WTC11 (cell line): ENCODE data around the gene PODXL. TPM values are rescaled to one million over a fixed set of nuclear protein-coding genes. Genes with fewer than 3 reads are reported as not detected.

Source experiments
- ATAC-seq: fragments of 200-7000 bp; cut with Tn5 transposase; 2 replicates; pipeline ENCODE4 v1.10.0; 2021; ENCODE audit warnings: mild to moderate bottlenecking, moderate library complexity
- CTCF ChIA-PET: fragments of 300-600 bp; sonication (Branson Sonifier 250); formaldehyde crosslinking; loops from one replicate; lab custom pipeline; 2021; ENCODE audit warnings: antibody characterized with exemption; lab: Charles Lee
- POLR2A ChIA-PET: fragments of 350-600 bp; sonication (Branson Sonifier 250); formaldehyde crosslinking; loops from one replicate; lab custom pipeline; 2021; ENCODE audit warnings: antibody characterized with exemption; lab: Charles Lee
- DNase-seq: peaks from one replicate; pipeline ENCODE4 v3.0.0; 2021; ENCODE audit warnings: low spot score
- H3K27ac Mint-ChIP-seq: 2 replicates; pipeline ENCODE4 v1.8.0; 2021; ENCODE audit warnings: mixed read lengths
- H3K27me3 Mint-ChIP-seq: 2 replicates; pipeline ENCODE4 v1.8.0; 2021; ENCODE audit warnings: low read depth, mild to moderate bottlenecking, moderate library complexity, mixed read lengths
- H3K36me3 Mint-ChIP-seq: 2 replicates; pipeline ENCODE4 v1.8.0; 2021; ENCODE audit warnings: mixed read lengths
- H3K4me1 Mint-ChIP-seq: 2 replicates; pipeline ENCODE4 v1.8.0; 2022; ENCODE audit warnings: mixed read lengths
- H3K4me3 Mint-ChIP-seq: 2 replicates; pipeline ENCODE4 v1.8.0; 2021; ENCODE audit warnings: mild to moderate bottlenecking, moderate library complexity, mixed read lengths
- H3K9me3 Mint-ChIP-seq: 2 replicates; pipeline ENCODE4 v1.8.0; 2021; ENCODE audit warnings: mixed read lengths
- CBFB ChIP-seq: sonication (generic); formaldehyde crosslinking; IDR thresholded peaks from 2 replicates; pipeline ENCODE4 v1.8.1; 2022; ENCODE audit warnings: mild to moderate bottlenecking, low read depth, missing genetic modification reagents
- EMX1 ChIP-seq: fragments of 250-450 bp; sonication (Bioruptor Pico); IDR thresholded peaks from 2 replicates; pipeline ENCODE4 v1.8.0; 2021; ENCODE audit warnings: mild to moderate bottlenecking
- FOXK1 ChIP-seq: sonication (generic); formaldehyde crosslinking; IDR thresholded peaks from 2 replicates; pipeline ENCODE4 v1.8.0; 2022; ENCODE audit warnings: mild to moderate bottlenecking, moderate library complexity, missing genetic modification reagents
- GABPB1 ChIP-seq: sonication (generic); formaldehyde crosslinking; IDR thresholded peaks from 2 replicates; pipeline ENCODE4 v1.8.1; 2023; ENCODE audit warnings: mild to moderate bottlenecking, missing genetic modification reagents
- GRHL2 ChIP-seq: fragments of 250-450 bp; sonication (Bioruptor Pico); IDR thresholded peaks from 2 replicates; pipeline ENCODE4 v1.8.0; 2022; ENCODE audit warnings: mild to moderate bottlenecking, moderate library complexity; ENCODE audit not compliant: insufficient replicate concordance, severe bottlenecking
- OVOL2 ChIP-seq: fragments of 250-450 bp; sonication (Bioruptor Pico); IDR thresholded peaks from 2 replicates; pipeline ENCODE4 v1.9.0; 2021; ENCODE audit warnings: mild to moderate bottlenecking, borderline replicate concordance
- PRRX2 ChIP-seq: fragments of 250-450 bp; sonication (Bioruptor Pico); IDR thresholded peaks from 2 replicates; pipeline ENCODE4 v1.8.0; 2021; ENCODE audit warnings: mild to moderate bottlenecking
- TP53 ChIP-seq: sonication (generic); formaldehyde crosslinking; IDR thresholded peaks from 2 replicates; pipeline ENCODE4 v1.8.1; 2023; ENCODE audit warnings: mild to moderate bottlenecking, missing genetic modification reagents
- ZBTB21 ChIP-seq: sonication (generic); formaldehyde crosslinking; IDR thresholded peaks from 2 replicates; pipeline ENCODE4 v1.8.1; 2023; ENCODE audit warnings: mild to moderate bottlenecking, missing genetic modification reagents, borderline replicate concordance
- ZNF396 ChIP-seq: fragments of 250-450 bp; sonication (Bioruptor Pico); IDR thresholded peaks from 2 replicates; pipeline ENCODE4 v1.8.0; 2021; ENCODE audit warnings: mild to moderate bottlenecking, moderate library complexity, borderline replicate concordance
- ZNF423 ChIP-seq: fragments of 250-450 bp; sonication (Bioruptor Pico); IDR thresholded peaks from 2 replicates; pipeline ENCODE4 v2.1.2; 2022; ENCODE audit warnings: mild to moderate bottlenecking, moderate library complexity
- total RNA-seq: library from RNA; stranded (reverse); gene quantifications from 3 replicates; pipeline ENCODE4 v1.2.3, GENCODE V29; 2021
- TF ChIP-seq, protein P1 (sequence below): sonication (generic); formaldehyde crosslinking; IDR thresholded peaks from 2 replicates; pipeline ENCODE4 v1.8.0; 2022; ENCODE audit warnings: mild to moderate bottlenecking, missing genetic modification reagents
- TF ChIP-seq, protein P2 (sequence below): sonication (generic); formaldehyde crosslinking; IDR thresholded peaks from 2 replicates; pipeline ENCODE4 v1.8.1; 2023; ENCODE audit warnings: mild to moderate bottlenecking, missing genetic modification reagents, moderate library complexity
- TF ChIP-seq, protein P3 (sequence below): sonication (generic); formaldehyde crosslinking; conservative IDR thresholded peaks from 2 replicates; pipeline ENCODE4 v1.8.1; 2023; ENCODE audit warnings: mild to moderate bottlenecking, low read depth, missing genetic modification reagents, moderate library complexity
- TF ChIP-seq, protein P4 (sequence below): fragments of 250-450 bp; sonication (Bioruptor Pico); IDR thresholded peaks from 2 replicates; pipeline ENCODE4 v1.9.0; 2021; ENCODE audit warnings: moderate library complexity, mild to moderate bottlenecking, inconsistent platforms, borderline replicate concordance
- TF ChIP-seq, protein P5 (sequence below): sonication (generic); formaldehyde crosslinking; IDR thresholded peaks from 2 replicates; pipeline ENCODE4 v1.8.0; 2023; ENCODE audit warnings: mild to moderate bottlenecking, missing genetic modification reagents
- TF ChIP-seq, protein P6 (sequence below): sonication (generic); formaldehyde crosslinking; IDR thresholded peaks from 2 replicates; pipeline ENCODE4 v1.8.0; 2022; ENCODE audit warnings: mild to moderate bottlenecking, missing genetic modification reagents
- TF ChIP-seq, protein P7 (sequence below): sonication (generic); formaldehyde crosslinking; IDR thresholded peaks from 2 replicates; pipeline ENCODE4 v1.8.1; 2022; ENCODE audit warnings: low read depth, missing genetic modification reagents, borderline replicate concordance
- TF ChIP-seq, protein P8 (sequence below): sonication (generic); formaldehyde crosslinking; conservative IDR thresholded peaks from 2 replicates; pipeline ENCODE4 v1.8.1; 2022; ENCODE audit warnings: mild to moderate bottlenecking, missing genetic modification reagents
- TF ChIP-seq, protein P9 (sequence below): sonication (generic); formaldehyde crosslinking; IDR thresholded peaks from 2 replicates; pipeline ENCODE4 v1.8.0; 2022; ENCODE audit warnings: mild to moderate bottlenecking, missing genetic modification reagents

PODXL gene
- total RNA-seq, 1 experiment from 2014 or later = 483 TPM

DNA sequence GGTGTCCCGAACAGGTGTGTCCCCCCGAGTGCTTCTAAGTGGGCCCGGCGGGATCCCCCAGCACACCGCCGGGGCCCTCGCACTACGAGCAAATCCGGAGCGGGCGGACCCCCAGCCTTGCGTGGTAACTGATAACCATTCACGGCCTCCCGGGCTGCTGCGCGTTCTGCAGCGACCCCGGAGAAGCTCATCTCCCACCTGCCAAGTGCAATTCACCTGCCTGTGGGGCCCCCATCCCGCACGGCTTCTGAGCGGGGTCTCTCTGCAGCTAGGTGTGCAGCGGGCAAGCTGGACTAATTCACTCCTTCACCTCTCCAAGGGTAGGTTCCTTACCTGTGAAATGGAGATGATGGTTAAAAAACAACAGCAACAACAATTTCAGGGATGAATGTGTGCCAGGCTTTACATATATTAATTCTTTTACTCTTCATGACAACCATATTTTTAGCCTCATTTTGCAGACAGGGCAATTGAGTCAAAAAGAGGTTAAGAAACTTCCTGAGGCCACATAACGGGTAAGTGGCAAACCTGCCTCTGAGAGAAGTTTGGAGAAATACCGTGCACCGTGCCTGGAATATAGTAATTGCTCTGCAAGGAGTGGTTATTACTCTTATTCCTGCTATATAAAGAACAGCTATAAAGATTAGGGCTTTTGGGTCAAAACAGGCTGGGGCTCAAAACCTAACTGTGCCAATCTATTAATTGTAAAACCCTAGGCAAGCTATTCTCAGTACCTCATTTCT is 652 bp upstream of the PODXL start:
- TF ChIP-seq, protein P1, sequence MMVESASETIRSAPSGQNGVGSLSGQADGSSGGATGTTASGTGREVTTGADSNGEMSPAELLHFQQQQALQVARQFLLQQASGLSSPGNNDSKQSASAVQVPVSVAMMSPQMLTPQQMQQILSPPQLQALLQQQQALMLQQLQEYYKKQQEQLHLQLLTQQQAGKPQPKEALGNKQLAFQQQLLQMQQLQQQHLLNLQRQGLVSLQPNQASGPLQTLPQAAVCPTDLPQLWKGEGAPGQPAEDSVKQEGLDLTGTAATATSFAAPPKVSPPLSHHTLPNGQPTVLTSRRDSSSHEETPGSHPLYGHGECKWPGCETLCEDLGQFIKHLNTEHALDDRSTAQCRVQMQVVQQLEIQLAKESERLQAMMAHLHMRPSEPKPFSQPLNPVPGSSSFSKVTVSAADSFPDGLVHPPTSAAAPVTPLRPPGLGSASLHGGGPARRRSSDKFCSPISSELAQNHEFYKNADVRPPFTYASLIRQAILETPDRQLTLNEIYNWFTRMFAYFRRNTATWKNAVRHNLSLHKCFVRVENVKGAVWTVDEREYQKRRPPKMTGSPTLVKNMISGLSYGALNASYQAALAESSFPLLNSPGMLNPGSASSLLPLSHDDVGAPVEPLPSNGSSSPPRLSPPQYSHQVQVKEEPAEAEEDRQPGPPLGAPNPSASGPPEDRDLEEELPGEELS (CRISPR knock-in tag) = no peak
- TF ChIP-seq TP53 (0 out of 2 replicates have a peak, but pooled peaks have one; percentile 23), GABPB1 (no peak), PRRX2 (CRISPR knock-in tag) (no peak), ZBTB21 (peak; percentile 24; the same call in 1 of the 2 replicates), ZNF396 (no peak), OVOL2 (no peak), CBFB (CRISPR knock-in tag) (no peak), EMX1 (CRISPR knock-in tag) (no peak), ZNF423 (CRISPR knock-in tag) (peak; percentile 65), FOXK1 (no peak), GRHL2 (CRISPR knock-in tag) (no peak)
- TF ChIP-seq, protein P2, sequence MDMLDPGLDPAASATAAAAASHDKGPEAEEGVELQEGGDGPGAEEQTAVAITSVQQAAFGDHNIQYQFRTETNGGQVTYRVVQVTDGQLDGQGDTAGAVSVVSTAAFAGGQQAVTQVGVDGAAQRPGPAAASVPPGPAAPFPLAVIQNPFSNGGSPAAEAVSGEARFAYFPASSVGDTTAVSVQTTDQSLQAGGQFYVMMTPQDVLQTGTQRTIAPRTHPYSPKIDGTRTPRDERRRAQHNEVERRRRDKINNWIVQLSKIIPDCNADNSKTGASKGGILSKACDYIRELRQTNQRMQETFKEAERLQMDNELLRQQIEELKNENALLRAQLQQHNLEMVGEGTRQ (CRISPR knock-in tag) = no peak
- TF ChIP-seq, protein P3, sequence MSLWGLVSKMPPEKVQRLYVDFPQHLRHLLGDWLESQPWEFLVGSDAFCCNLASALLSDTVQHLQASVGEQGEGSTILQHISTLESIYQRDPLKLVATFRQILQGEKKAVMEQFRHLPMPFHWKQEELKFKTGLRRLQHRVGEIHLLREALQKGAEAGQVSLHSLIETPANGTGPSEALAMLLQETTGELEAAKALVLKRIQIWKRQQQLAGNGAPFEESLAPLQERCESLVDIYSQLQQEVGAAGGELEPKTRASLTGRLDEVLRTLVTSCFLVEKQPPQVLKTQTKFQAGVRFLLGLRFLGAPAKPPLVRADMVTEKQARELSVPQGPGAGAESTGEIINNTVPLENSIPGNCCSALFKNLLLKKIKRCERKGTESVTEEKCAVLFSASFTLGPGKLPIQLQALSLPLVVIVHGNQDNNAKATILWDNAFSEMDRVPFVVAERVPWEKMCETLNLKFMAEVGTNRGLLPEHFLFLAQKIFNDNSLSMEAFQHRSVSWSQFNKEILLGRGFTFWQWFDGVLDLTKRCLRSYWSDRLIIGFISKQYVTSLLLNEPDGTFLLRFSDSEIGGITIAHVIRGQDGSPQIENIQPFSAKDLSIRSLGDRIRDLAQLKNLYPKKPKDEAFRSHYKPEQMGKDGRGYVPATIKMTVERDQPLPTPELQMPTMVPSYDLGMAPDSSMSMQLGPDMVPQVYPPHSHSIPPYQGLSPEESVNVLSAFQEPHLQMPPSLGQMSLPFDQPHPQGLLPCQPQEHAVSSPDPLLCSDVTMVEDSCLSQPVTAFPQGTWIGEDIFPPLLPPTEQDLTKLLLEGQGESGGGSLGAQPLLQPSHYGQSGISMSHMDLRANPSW (CRISPR knock-in tag) = no peak
- TF ChIP-seq, protein P4, sequence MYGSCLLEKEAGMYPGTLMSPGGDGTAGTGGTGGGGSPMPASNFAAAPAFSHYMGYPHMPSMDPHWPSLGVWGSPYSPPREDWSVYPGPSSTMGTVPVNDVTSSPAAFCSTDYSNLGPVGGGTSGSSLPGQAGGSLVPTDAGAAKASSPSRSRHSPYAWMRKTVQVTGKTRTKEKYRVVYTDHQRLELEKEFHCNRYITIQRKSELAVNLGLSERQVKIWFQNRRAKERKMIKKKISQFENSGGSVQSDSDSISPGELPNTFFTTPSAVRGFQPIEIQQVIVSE (CRISPR knock-in tag) = no peak
- TF ChIP-seq, protein P5, sequence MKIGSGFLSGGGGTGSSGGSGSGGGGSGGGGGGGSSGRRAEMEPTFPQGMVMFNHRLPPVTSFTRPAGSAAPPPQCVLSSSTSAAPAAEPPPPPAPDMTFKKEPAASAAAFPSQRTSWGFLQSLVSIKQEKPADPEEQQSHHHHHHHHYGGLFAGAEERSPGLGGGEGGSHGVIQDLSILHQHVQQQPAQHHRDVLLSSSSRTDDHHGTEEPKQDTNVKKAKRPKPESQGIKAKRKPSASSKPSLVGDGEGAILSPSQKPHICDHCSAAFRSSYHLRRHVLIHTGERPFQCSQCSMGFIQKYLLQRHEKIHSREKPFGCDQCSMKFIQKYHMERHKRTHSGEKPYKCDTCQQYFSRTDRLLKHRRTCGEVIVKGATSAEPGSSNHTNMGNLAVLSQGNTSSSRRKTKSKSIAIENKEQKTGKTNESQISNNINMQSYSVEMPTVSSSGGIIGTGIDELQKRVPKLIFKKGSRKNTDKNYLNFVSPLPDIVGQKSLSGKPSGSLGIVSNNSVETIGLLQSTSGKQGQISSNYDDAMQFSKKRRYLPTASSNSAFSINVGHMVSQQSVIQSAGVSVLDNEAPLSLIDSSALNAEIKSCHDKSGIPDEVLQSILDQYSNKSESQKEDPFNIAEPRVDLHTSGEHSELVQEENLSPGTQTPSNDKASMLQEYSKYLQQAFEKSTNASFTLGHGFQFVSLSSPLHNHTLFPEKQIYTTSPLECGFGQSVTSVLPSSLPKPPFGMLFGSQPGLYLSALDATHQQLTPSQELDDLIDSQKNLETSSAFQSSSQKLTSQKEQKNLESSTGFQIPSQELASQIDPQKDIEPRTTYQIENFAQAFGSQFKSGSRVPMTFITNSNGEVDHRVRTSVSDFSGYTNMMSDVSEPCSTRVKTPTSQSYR (CRISPR knock-in tag) = no peak
- TF ChIP-seq, protein P6, sequence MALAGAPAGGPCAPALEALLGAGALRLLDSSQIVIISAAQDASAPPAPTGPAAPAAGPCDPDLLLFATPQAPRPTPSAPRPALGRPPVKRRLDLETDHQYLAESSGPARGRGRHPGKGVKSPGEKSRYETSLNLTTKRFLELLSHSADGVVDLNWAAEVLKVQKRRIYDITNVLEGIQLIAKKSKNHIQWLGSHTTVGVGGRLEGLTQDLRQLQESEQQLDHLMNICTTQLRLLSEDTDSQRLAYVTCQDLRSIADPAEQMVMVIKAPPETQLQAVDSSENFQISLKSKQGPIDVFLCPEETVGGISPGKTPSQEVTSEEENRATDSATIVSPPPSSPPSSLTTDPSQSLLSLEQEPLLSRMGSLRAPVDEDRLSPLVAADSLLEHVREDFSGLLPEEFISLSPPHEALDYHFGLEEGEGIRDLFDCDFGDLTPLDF = no peak
- TF ChIP-seq, protein P7, sequence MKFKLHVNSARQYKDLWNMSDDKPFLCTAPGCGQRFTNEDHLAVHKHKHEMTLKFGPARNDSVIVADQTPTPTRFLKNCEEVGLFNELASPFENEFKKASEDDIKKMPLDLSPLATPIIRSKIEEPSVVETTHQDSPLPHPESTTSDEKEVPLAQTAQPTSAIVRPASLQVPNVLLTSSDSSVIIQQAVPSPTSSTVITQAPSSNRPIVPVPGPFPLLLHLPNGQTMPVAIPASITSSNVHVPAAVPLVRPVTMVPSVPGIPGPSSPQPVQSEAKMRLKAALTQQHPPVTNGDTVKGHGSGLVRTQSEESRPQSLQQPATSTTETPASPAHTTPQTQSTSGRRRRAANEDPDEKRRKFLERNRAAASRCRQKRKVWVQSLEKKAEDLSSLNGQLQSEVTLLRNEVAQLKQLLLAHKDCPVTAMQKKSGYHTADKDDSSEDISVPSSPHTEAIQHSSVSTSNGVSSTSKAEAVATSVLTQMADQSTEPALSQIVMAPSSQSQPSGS (CRISPR knock-in tag) = no peak
- TF ChIP-seq, protein P8, sequence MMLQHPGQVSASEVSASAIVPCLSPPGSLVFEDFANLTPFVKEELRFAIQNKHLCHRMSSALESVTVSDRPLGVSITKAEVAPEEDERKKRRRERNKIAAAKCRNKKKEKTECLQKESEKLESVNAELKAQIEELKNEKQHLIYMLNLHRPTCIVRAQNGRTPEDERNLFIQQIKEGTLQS (CRISPR knock-in tag) = no peak
- TF ChIP-seq, protein P9, sequence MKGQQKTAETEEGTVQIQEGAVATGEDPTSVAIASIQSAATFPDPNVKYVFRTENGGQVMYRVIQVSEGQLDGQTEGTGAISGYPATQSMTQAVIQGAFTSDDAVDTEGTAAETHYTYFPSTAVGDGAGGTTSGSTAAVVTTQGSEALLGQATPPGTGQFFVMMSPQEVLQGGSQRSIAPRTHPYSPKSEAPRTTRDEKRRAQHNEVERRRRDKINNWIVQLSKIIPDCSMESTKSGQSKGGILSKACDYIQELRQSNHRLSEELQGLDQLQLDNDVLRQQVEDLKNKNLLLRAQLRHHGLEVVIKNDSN (CRISPR knock-in tag) = no peak
- POLR2A ChIA-PET = interaction anchor here (1.1 to 2.4 kb wide), 3 partner anchors 10 to 47 kb away, joined by 3 to 24 read pairs (median 3); no protein-coding TSS in a partner anchor
- Mint-ChIP-seq H3K4me1 (peaks cover 54% of the 10 kb centered on the region), H3K27ac (peak overlapping the region; percentile 96), H3K4me3 (peak overlapping the region; percentile 80), H3K36me3 (peaks cover 36% of the 10 kb centered on the region), H3K9me3 (no peaks in the 10 kb centered on the region), H3K27me3 (no peaks in the 10 kb centered on the region; the same call in 1 of the 2 replicates)
- CTCF ChIA-PET = interaction anchor here (0.5 to 3.2 kb wide), 7 partner anchors 11 to 98 kb away, joined by 3 to 56 read pairs (median 6); no protein-coding TSS in a partner anchor
- peak; percentile 24 for ATAC-seq
- peak; percentile 51 for DNase-seq
